Loucy (cell line): ENCODE data around the gene ZNF320.
A peak's percentile ranks its signal among the peaks of the same experiment; 100 is the strongest.
"Not testable (repeated sequence)": the region's sequence is repeated elsewhere in the genome, so short reads cannot be mapped to it uniquely, and the experiment has no call there.

Experiments
- H2AFZ ChIP-seq: fragments of 200-600 bp; sonication (generic); 2 replicates; pipeline ENCODE4 v1.6.0; 2016; ENCODE audit warnings: antibody characterized with exemption, mild to moderate bottlenecking, low read length, moderate library complexity
- H3F3A ChIP-seq: fragments of 200-600 bp; 2 replicates; pipeline ENCODE4 v1.6.0; 2016; ENCODE audit warnings: antibody characterized with exemption, low read depth, mild to moderate bottlenecking
- H3K27me3 ChIP-seq: fragments of 200-600 bp; sonication (generic); 2 replicates; pipeline ENCODE4 v1.6.1; 2014; ENCODE audit warnings: low read length, mild to moderate bottlenecking; ENCODE audit not compliant: insufficient read depth, poor library complexity, severe bottlenecking
- H3K36me3 ChIP-seq: fragments of 200-600 bp; sonication (generic); 2 replicates; pipeline ENCODE4 v1.6.1; 2016; ENCODE audit warnings: low read length; ENCODE audit not compliant: insufficient read depth
- H3K4me1 ChIP-seq: fragments of 200-600 bp; sonication (generic); 2 replicates; pipeline ENCODE4 v1.5.1; 2014; ENCODE audit warnings: low read length, mild to moderate bottlenecking; ENCODE audit not compliant: insufficient read depth, poor library complexity, severe bottlenecking
- H3K4me2 ChIP-seq: fragments of 200-600 bp; sonication (generic); 2 replicates; pipeline ENCODE4 v1.6.0; 2014; ENCODE audit warnings: antibody characterized with exemption, low read length, low read depth, mild to moderate bottlenecking; ENCODE audit not compliant: poor library complexity, severe bottlenecking
- H3K4me3 ChIP-seq: fragments of 200-600 bp; sonication (generic); 2 replicates; pipeline ENCODE4 v1.5.1; 2014; ENCODE audit warnings: low read length, mild to moderate bottlenecking, mixed read lengths; ENCODE audit not compliant: poor library complexity, severe bottlenecking
- H3K79me2 ChIP-seq: fragments of 200-600 bp; sonication (generic); 2 replicates; pipeline ENCODE4 v1.6.1; 2014; ENCODE audit warnings: low read length; ENCODE audit not compliant: insufficient read depth
- H3K9ac ChIP-seq: fragments of 200-600 bp; sonication (generic); 2 replicates; pipeline ENCODE4 v1.6.0; 2014; ENCODE audit warnings: mild to moderate bottlenecking, low read depth, low read length, moderate library complexity; ENCODE audit not compliant: poor library complexity, severe bottlenecking
- H3K9me2 ChIP-seq: fragments of 200-600 bp; sonication (generic); replicated peaks from 2 replicates; pipeline ENCODE4 v1.6.1; 2016; ENCODE audit warnings: low read depth, low read length, mixed read lengths
- H3K9me3 ChIP-seq: fragments of 200-600 bp; sonication (generic); 2 replicates; pipeline ENCODE4 v1.6.1; 2014; ENCODE audit warnings: mild to moderate bottlenecking, antibody characterized with exemption, low read length, low read depth; ENCODE audit not compliant: insufficient read depth
- H4K20me1 ChIP-seq: fragments of 200-600 bp; sonication (generic); 2 replicates; pipeline ENCODE4 v1.6.0; 2014; ENCODE audit warnings: antibody characterized with exemption, low read length, mild to moderate bottlenecking; ENCODE audit not compliant: insufficient read depth, poor library complexity, severe bottlenecking
- CTCF ChIP-seq: fragments of 200-600 bp; sonication (generic); conservative IDR thresholded peaks from 2 replicates; pipeline ENCODE4 v1.5.1; 2014; ENCODE audit warnings: mild to moderate bottlenecking, antibody characterized with exemption, low read length
- EZH2phosphoT487 ChIP-seq: fragments of 200-600 bp; IDR thresholded peaks from 2 replicates; pipeline ENCODE4 v1.6.1; 2018; ENCODE audit warnings: antibody characterized with exemption, mild to moderate bottlenecking, moderate library complexity, borderline replicate concordance

The ZNF320 gene

GRCh38 chr19:52897138-52897935 lies at the start of gene ZNF320:
Gene ZNF320 (minus strand): TSS chr19:52897635. CDS start chr19:52890255, 7,380 bp downstream.
- Histone ChIP-seq H3K9me3 (no peaks in the 10 kb centered on the region), H3K36me3 (no peaks in the 10 kb centered on the region), H3K9me2 (no peaks in the 10 kb centered on the region), H3K4me3 (peak within 1 kb of the TSS; percentile 94), H3K79me2 (peaks cover 37% of the 10 kb centered on the region), H3K4me2 (peak within 1 kb of the TSS; percentile 81), H3F3A (no peaks in the 10 kb centered on the region), H4K20me1 (peaks cover 7% of the 10 kb centered on the region), H3K9ac (peak within 1 kb of the TSS; percentile 96), H2AFZ (peak within 1 kb of the TSS; percentile 93), H3K4me1 (peaks cover 6% of the 10 kb centered on the region), H3K27me3 (no peaks in the 10 kb centered on the region)
- TF ChIP-seq CTCF (no peak), EZH2phosphoT487 (no peak)

DNA sequence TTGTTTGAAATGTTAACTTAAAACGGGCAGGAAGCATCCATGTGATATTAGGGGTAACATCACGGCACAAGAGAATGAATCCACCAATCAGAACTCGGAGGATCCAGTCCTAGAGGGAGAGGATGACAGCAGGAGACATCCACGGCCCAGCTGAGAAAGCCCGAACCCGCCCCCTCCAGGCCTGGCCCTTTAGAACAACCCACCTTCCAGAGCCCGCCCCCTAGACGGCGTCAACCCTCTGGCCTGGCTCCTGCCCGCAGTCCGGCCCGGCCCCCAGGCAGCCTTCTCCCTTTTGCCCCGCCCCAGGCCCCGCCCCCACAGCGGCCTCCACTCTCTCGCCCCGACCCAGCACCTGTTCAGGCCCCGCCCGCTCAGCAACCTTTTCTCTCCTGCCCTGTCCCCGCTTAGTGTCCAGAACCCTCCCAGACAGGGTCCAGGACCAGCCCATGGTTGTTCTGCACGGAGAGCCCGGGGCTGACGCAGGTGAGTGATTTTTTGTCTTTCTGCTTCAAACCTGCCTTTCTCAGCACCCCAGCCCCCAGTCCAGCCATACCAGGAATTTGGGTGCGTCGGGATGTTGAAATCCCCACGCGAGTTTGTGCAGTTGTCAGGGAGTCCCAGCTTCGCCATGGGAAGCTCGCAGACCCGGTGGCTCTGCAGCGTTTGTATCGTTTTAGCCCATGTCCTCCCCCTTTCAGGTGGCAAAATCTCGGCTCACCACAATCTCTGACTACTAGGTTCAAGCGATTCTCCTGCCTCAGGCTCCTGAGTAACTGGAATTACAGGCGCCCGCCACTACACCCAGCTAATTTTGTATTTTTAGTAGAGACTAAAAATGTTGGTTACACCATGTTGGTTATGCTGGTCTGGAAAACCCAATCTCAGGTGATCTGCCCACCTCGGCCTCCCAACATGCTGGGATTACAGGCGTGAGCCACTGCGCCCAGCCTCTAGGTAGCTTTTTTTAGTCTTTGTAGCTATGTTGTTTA lies 49.2 kb upstream of the ZNF320 start:
- Histone ChIP-seq H3K4me3 (no peak overlapping the region), H4K20me1 (no peaks in the 10 kb centered on the region), H3F3A (no peaks in the 10 kb centered on the region), H3K4me2 (no peak overlapping the region), H3K27me3 (no peaks in the 10 kb centered on the region), H3K9ac (no peak overlapping the region), H3K9me2 (no peaks in the 10 kb centered on the region), H3K79me2 (peaks cover 7% of the 10 kb centered on the region; the same call in 1 of the 2 replicates), H3K36me3 (peaks cover 21% of the 10 kb centered on the region; the same call in 1 of the 2 replicates), H2AFZ (no peak overlapping the region), H3K9me3 (peaks cover 12% of the 10 kb centered on the region; the same call in 1 of the 2 replicates), H3K4me1 (peaks cover 8% of the 10 kb centered on the region)
- TF ChIP-seq EZH2phosphoT487 (no peak), CTCF (no peak)

- Histone ChIP-seq H3K4me1 (peaks cover 10% of the 10 kb centered on the region), H3F3A (no peaks in the 10 kb centered on the region), H3K27me3 (no peaks in the 10 kb centered on the region), H3K36me3 (peaks cover 13% of the 10 kb centered on the region; the same call in 1 of the 2 replicates), H3K4me3 (no peak overlapping the region), H4K20me1 (no peaks in the 10 kb centered on the region), H3K9ac (no peak overlapping the region), H3K4me2 (no peak overlapping the region), H3K9me2 (no peaks in the 10 kb centered on the region), H3K79me2 (peaks cover 14% of the 10 kb centered on the region; the same call in 1 of the 2 replicates), H2AFZ (no peak overlapping the region), H3K9me3 (peaks cover 12% of the 10 kb centered on the region; the same call in 1 of the 2 replicates)
- no peak for TF ChIP-seq CTCF
These were observed 48.4 kb upstream of the ZNF320 start for GRCh38 chr19:52945652-52946321.

- not testable (repeated sequence) for H3K9me2 ChIP-seq, H3K9me3 ChIP-seq, H3K4me2 ChIP-seq, H2AFZ ChIP-seq, H3K36me3 ChIP-seq, H4K20me1 ChIP-seq, H3K4me3 ChIP-seq, H3K9ac ChIP-seq, H3K27me3 ChIP-seq, H3F3A ChIP-seq
- H3K4me1 ChIP-seq, result peaks cover 14% of the 10 kb centered on the region
- peaks cover 23% of the 10 kb centered on the region; the same call in 1 of the 2 replicates for H3K79me2 ChIP-seq
These were observed 47.5 kb upstream of the ZNF320 start for GRCh38 chr19:52944703-52945493.
